Midbrain (tissue), 1 donor: Measurements from ENCODE around the gene HYAL1.
A peak's percentile ranks its signal among the peaks of the same experiment; 100 is the strongest.

ENCODE experiments used
- DNase-seq: peaks from one replicate; lab custom pipeline; 2025; lab: John Stamatoyannopoulos, UW

The HYAL1 gene

GRCh38 chr3:50334339-50335075 lies 31.1 kb upstream of the HYAL1 start:
- no peak for DNase-seq

- no peak for DNase-seq
Observed at GRCh38 chr3:50333744-50334328, 30.5 kb upstream of the HYAL1 start.

GRCh38 chr3:50331364-50331907 lies 28.1 kb upstream of the HYAL1 start:
- no peak for DNase-seq

- no peak for DNase-seq
Observed at GRCh38 chr3:50330330-50330729, 27.0 kb upstream of the HYAL1 start.

- DNase-seq, result peak; percentile 98
Observed at GRCh38 chr3:50327943-50328691, 24.7 kb upstream of the HYAL1 start, which contains the start of gene TUSC2. TUSC2 (minus strand) TSS chr3:50328223; CDS start chr3:50328099, 124 bp downstream.

- DNase-seq, result no peak
Observed at GRCh38 chr3:50327129-50327528, 23.8 kb upstream of the HYAL1 start.

GRCh38 chr3:50326182-50326541 lies 22.8 kb upstream of the HYAL1 start:
- DNase-seq, result no peak

- no peak for DNase-seq
Observed at GRCh38 chr3:50325497-50326181, 22.3 kb upstream of the HYAL1 start.

GRCh38 chr3:50325113-50325480 lies 21.7 kb upstream of the HYAL1 start:
- DNase-seq, result no peak

GRCh38 chr3:50324351-50325112 lies 21.2 kb upstream of the HYAL1 start:
- peak; percentile 71 for DNase-seq

GRCh38 chr3:50323614-50324199 lies 20.3 kb upstream of the HYAL1 start:
- DNase-seq, result no peak

GRCh38 chr3:50323092-50323600 lies 19.8 kb upstream of the HYAL1 start:
- DNase-seq, result no peak

GRCh38 chr3:50322386-50323091 lies 19.2 kb upstream of the HYAL1 start, which contains the start of gene HYAL2:
HYAL2 (minus strand) TSS chr3:50322745; CDS start chr3:50320489, 2,256 bp downstream.
- no peak for DNase-seq

GRCh38 chr3:50322115-50322385 lies 18.7 kb upstream of the HYAL1 start:
- no peak for DNase-seq

- peak; percentile 93 for DNase-seq
Observed at GRCh38 chr3:50321336-50322114, 18.2 kb upstream of the HYAL1 start.

- peak; percentile 89 for DNase-seq
Observed at GRCh38 chr3:50320853-50321335, 17.5 kb upstream of the HYAL1 start.

GRCh38 chr3:50319894-50320625 lies 16.7 kb upstream of the HYAL1 start:
- DNase-seq, result no peak

- no peak for DNase-seq
Observed at GRCh38 chr3:50319181-50319893, 16.0 kb upstream of the HYAL1 start.
